ENCODE measurements around the gene COL27A1. TPM values are rescaled to one million over a fixed set of nuclear protein-coding genes. Genes with fewer than 3 reads are reported as not detected.

The COL27A1 gene
- total RNA-seq, 2 donors from 2014 or later: 1.3 to 2.4 TPM

- DNase-seq: no peak
- Mint-ChIP-seq H3K4me3 (no peak overlapping the region), H3K4me1 (ENCODE audit: low read depth) (no peaks in the 10 kb centered on the region), H3K36me3 (ENCODE audit: insufficient read depth in 2 of 2) (no peaks in the 10 kb centered on the region), H3K27ac (no peak overlapping the region), H3K27me3 (ENCODE audit: low read depth) (no peaks in the 10 kb centered on the region), H3K9me3 (no peaks in the 10 kb centered on the region)
- no peak for ATAC-seq (replicated peaks in 1 of 2)
Observed at GRCh38 chr9:114261987-114262386, 106.7 kb downstream of the COL27A1 start.

GRCh38 chr9:114263853-114264510, 108.6 kb downstream of the COL27A1 start:
- no peaks in the 10 kb centered on the region for H3K36me3 Mint-ChIP-seq (ENCODE audit: insufficient read depth in 2 of 2)
- DNase-seq (no peak), ATAC-seq (replicated peaks in 1 of 2) (no peak)
- no peak overlapping the region for H3K4me3 Mint-ChIP-seq
- H3K27me3 Mint-ChIP-seq (ENCODE audit: low read depth): no peaks in the 10 kb centered on the region
- no peaks in the 10 kb centered on the region for H3K4me1 Mint-ChIP-seq (ENCODE audit: low read depth)
- H3K9me3 Mint-ChIP-seq: no peaks in the 10 kb centered on the region
- H3K27ac Mint-ChIP-seq: no peak overlapping the region

GRCh38 chr9:114264806-114265550, 109.6 kb downstream of the COL27A1 start:
- H3K27ac Mint-ChIP-seq: no peak overlapping the region
- no peak for ATAC-seq (replicated peaks in 1 of 2)
- no peaks in the 10 kb centered on the region for H3K36me3 Mint-ChIP-seq (ENCODE audit: insufficient read depth in 2 of 2)

GRCh38 chr9:114266969-114267368, 111.6 kb downstream of the COL27A1 start:
- no peaks in the 10 kb centered on the region for H3K9me3 Mint-ChIP-seq
- H3K36me3 Mint-ChIP-seq (ENCODE audit: insufficient read depth in 2 of 2): no peaks in the 10 kb centered on the region
- DNase-seq (no peak), ATAC-seq (replicated peaks in 1 of 2) (no peak)
- no peak overlapping the region for H3K27ac Mint-ChIP-seq
- no peaks in the 10 kb centered on the region for H3K27me3 Mint-ChIP-seq (ENCODE audit: low read depth)
- no peak overlapping the region for H3K4me3 Mint-ChIP-seq
- H3K4me1 Mint-ChIP-seq (ENCODE audit: low read depth): no peaks in the 10 kb centered on the region

More at GRCh38 chr9:114264806-114265550, 109.6 kb downstream of the COL27A1 start:
- H3K27me3 Mint-ChIP-seq (ENCODE audit: low read depth): no peaks in the 10 kb centered on the region
- no peak overlapping the region for H3K4me3 Mint-ChIP-seq
- no peaks in the 10 kb centered on the region for H3K4me1 Mint-ChIP-seq (ENCODE audit: low read depth)
- DNase-seq: no peak
- H3K9me3 Mint-ChIP-seq: no peaks in the 10 kb centered on the region

- Mint-ChIP-seq H3K4me3 (no peak overlapping the region), H3K4me1 (ENCODE audit: low read depth) (no peaks in the 10 kb centered on the region), H3K27me3 (ENCODE audit: low read depth) (no peaks in the 10 kb centered on the region), H3K9me3 (no peaks in the 10 kb centered on the region), H3K36me3 (ENCODE audit: insufficient read depth in 2 of 2) (no peaks in the 10 kb centered on the region), H3K27ac (no peak overlapping the region)
- ATAC-seq (replicated peaks in 1 of 2) (no peak), DNase-seq (no peak)
Observed at GRCh38 chr9:114269023-114269422, 113.7 kb downstream of the COL27A1 start.

- DNase-seq (no peak), ATAC-seq (replicated peaks in 1 of 2) (no peak)
- Mint-ChIP-seq H3K9me3 (no peaks in the 10 kb centered on the region), H3K4me1 (ENCODE audit: low read depth) (no peaks in the 10 kb centered on the region), H3K27ac (no peak overlapping the region), H3K36me3 (ENCODE audit: insufficient read depth in 2 of 2) (no peaks in the 10 kb centered on the region), H3K4me3 (no peak overlapping the region), H3K27me3 (ENCODE audit: low read depth) (no peaks in the 10 kb centered on the region)
Observed at GRCh38 chr9:114270120-114270975, 115.0 kb downstream of the COL27A1 start.

- Mint-ChIP-seq H3K4me3 (no peak overlapping the region), H3K4me1 (ENCODE audit: low read depth) (no peaks in the 10 kb centered on the region), H3K27me3 (ENCODE audit: low read depth) (no peaks in the 10 kb centered on the region), H3K9me3 (no peaks in the 10 kb centered on the region), H3K27ac (no peak overlapping the region), H3K36me3 (ENCODE audit: insufficient read depth in 2 of 2) (no peaks in the 10 kb centered on the region)
- ATAC-seq (replicated peaks in 1 of 2) (peak; percentile 31 to 48), DNase-seq (peak; percentile 50 to 55)
Observed at GRCh38 chr9:114271556-114272510, 116.5 kb downstream of the COL27A1 start.

GRCh38 chr9:114272739-114273431, 117.5 kb downstream of the COL27A1 start:
- no peaks in the 10 kb centered on the region for H3K27me3 Mint-ChIP-seq (ENCODE audit: low read depth)
- no peaks in the 10 kb centered on the region for H3K4me1 Mint-ChIP-seq (ENCODE audit: low read depth)
- no peak overlapping the region for H3K4me3 Mint-ChIP-seq
- DNase-seq (no peak), ATAC-seq (replicated peaks in 1 of 2) (no peak)
- no peaks in the 10 kb centered on the region for H3K36me3 Mint-ChIP-seq (ENCODE audit: insufficient read depth in 2 of 2)
- H3K27ac Mint-ChIP-seq: no peak overlapping the region
- peaks cover 0 to under 1% of the 10 kb centered on the region in 2 donors for H3K9me3 Mint-ChIP-seq

- Mint-ChIP-seq H3K4me1 (ENCODE audit: low read depth) (no peaks in the 10 kb centered on the region), H3K9me3 (peaks cover 4 to 5% of the 10 kb centered on the region in 2 donors), H3K27me3 (ENCODE audit: low read depth) (no peaks in the 10 kb centered on the region), H3K4me3 (no peak overlapping the region), H3K27ac (no peak overlapping the region), H3K36me3 (ENCODE audit: insufficient read depth in 2 of 2) (no peaks in the 10 kb centered on the region)
- ATAC-seq (replicated peaks in 1 of 2) (no peak), DNase-seq (no peak)
Observed at GRCh38 chr9:114273461-114273881, 118.1 kb downstream of the COL27A1 start.

- ATAC-seq (replicated peaks in 1 of 2) (no peak), DNase-seq (no peak)
- Mint-ChIP-seq H3K36me3 (ENCODE audit: insufficient read depth in 2 of 2) (no peaks in the 10 kb centered on the region), H3K27me3 (ENCODE audit: low read depth) (no peaks in the 10 kb centered on the region), H3K4me3 (no peak overlapping the region), H3K9me3 (peaks cover 4 to 6% of the 10 kb centered on the region in 2 donors), H3K27ac (no peak overlapping the region), H3K4me1 (ENCODE audit: low read depth) (no peaks in the 10 kb centered on the region)
Observed at GRCh38 chr9:114274217-114274616, 118.9 kb downstream of the COL27A1 start.

GRCh38 chr9:114275246-114276004, 120.1 kb downstream of the COL27A1 start:
- no peaks in the 10 kb centered on the region for H3K36me3 Mint-ChIP-seq (ENCODE audit: insufficient read depth in 2 of 2)
- H3K4me1 Mint-ChIP-seq (ENCODE audit: low read depth): no peaks in the 10 kb centered on the region
- H3K27ac Mint-ChIP-seq: no peak overlapping the region
- no peak overlapping the region for H3K4me3 Mint-ChIP-seq
- DNase-seq: no peak
- no peak for ATAC-seq (replicated peaks in 1 of 2)
- no peaks in the 10 kb centered on the region for H3K27me3 Mint-ChIP-seq (ENCODE audit: low read depth)
- peaks cover 4 to 6% of the 10 kb centered on the region in 2 donors for H3K9me3 Mint-ChIP-seq

All from activated T-cell treated with anti-CD3 and anti-CD28 coated beads, Interleukin-2, amount 50 U/mL, for 72 hours (primary cell).